Activated CD4-positive, alpha-beta T cell treated with anti-CD3 and anti-CD28 coated beads, Interleukin-10, Interleukin-2, amounts not matched to agents 100 ng/mL and 50 ng/mL, durations not matched to agents 16 hours and 8 hours (primary cell): Measurements from ENCODE around the gene SYCE1L.
"Not testable (repeated sequence)": the region's sequence is repeated elsewhere in the genome, so short reads cannot be mapped to it uniquely, and the experiment has no call there.

ENCODE experiments used
- DNase-seq: peaks from one replicate; pipeline ENCODE4 v3.0.0-alpha.2; 2020

SYCE1L gene

GRCh38 chr16:77206533-77206932 is 7.3 kb downstream of the SYCE1L start:
- no peak for DNase-seq

GRCh38 chr16:77207030-77207429 is 7.8 kb downstream of the SYCE1L start:
- DNase-seq: no peak

DNA sequence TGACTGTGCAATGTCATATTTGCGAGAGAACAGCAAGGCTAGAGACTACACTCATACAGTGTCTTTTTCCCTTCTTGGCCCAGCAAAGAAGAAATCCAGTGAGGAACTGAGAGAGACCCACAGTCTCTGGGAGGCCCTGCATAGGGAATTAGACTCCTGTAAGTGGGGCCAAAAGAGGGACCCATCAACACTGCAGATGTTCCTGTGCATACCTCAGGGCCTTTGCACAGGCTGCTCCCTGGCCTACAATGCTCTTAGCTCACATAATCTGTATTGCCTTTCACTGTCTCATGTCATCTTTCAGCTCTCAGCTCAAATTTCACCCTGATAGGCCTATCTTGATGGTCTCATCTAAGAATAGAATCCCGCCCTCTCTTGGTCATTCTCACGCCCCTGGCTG is 9.2 kb downstream of the SYCE1L start:
- DNase-seq: no peak

GRCh38 chr16:77211880-77212740 is 12.9 kb downstream of the SYCE1L start:
- peak; percentile 71 for DNase-seq

DNA sequence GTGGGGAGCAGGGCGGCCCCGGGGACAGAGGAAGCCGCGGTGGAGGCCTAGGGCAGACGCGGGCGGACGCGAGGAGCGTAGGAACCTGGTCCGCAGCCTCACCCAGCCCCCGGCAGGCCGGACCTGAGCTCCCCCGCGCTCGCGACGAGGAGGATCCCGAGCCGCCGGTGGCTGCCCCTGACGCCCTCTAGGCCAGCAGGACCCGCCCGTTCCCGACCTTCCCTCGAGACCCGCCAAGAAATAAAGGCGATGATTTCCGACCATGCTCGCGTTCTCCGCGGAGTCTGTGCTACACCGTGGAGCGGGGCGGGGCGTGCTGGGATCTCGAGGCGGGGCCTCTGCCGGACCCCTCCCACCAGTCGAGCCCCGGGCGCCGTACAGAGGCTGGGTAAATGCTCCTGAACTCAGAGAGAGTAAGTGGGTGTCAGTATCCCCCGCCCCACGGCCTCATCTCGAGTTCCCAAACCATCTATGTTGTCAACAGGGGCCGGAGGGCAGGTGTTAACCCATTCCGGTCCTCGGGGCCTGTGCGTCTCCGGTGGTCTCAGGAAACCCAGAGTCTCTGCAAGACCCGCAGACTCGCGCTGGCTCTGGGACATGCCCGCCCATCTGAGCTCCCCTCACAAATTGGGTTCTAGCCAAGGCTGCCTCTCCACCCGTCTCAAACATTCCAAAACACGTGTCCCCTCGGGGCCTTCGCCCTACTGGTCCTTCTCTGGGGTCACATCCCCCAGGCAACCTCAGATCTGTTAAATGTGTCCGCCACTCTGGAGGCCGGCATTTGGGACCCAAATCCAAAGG is 13.7 kb downstream of the SYCE1L start:
- DNase-seq: peak; percentile 69

DNA sequence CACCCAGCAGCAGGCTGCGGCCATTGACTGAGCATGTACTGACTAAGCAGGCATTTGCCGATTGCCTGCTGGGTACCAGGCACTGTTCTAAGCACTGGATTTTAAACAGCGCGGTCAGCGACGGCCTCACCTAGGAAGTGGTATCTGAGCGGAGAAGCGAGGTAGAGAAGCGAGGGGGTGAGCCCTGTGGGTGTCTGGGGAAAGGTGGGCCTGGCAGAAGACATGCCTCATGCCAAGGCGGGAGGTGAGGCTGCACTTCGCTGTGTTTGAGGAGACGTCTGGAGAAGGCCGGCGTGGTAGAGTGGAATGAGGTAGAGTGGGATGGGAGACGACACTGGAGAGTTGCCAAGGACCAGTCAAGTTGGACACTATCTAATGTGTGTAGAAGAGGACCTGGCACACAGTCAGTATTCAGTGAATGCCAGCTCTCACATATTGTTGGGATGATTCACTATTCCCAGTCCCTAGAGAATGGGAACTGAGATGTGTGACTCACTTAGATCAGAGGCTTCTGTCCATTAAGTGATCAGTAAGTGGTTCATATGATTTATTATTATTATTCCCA is 14.4 kb downstream of the SYCE1L start:
- DNase-seq: no peak

- DNase-seq: no peak
These were observed 15.4 kb downstream of the SYCE1L start for GRCh38 chr16:77214411-77215138.

GRCh38 chr16:77219437-77219836 is 20.2 kb downstream of the SYCE1L start:
- no peak for DNase-seq

GRCh38 chr16:77220427-77220826 is 21.2 kb downstream of the SYCE1L start:
- no peak for DNase-seq

DNA sequence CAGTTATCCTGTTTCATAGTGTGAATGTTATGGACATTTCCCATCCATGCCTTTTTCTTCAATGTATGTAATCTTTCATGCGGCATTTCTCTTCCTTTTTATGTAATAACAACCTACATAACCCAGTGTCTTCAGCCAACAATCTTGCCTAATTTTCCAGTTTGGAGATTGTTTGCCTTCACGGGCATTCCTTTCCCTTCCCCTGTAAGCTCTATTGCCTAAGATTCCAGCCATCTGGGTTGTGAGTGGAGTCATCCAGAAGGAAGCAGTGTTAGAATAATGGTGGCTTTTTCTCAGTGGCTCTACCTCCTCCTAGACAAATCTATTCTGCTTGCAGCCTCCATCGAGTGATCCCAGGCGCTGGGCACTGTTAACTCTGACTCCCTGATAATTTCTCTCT is 22.3 kb downstream of the SYCE1L start:
- no peak for DNase-seq

GRCh38 chr16:77223184-77223583 is 24.0 kb downstream of the SYCE1L start:
- peak; percentile 41 for DNase-seq

DNA sequence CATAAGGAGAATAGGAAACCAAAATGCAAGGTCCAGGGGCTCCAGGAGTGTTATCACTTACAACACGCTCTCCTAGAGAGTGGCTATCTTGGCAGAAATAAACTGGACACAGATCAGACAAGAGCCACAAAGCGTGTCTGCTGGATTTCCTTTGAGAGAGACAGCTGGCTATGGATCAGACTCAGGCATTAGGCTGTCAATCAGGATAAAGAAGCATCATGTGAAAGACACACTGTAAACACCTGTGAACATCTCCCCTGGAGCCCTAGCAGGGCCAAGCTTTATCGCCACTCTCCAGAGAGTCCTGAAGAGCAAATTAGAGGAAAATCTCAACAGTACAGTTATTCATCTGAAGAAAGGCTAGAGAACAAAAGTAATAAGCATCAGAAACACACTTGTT is 26.0 kb downstream of the SYCE1L start:
- DNase-seq: no peak

DNA sequence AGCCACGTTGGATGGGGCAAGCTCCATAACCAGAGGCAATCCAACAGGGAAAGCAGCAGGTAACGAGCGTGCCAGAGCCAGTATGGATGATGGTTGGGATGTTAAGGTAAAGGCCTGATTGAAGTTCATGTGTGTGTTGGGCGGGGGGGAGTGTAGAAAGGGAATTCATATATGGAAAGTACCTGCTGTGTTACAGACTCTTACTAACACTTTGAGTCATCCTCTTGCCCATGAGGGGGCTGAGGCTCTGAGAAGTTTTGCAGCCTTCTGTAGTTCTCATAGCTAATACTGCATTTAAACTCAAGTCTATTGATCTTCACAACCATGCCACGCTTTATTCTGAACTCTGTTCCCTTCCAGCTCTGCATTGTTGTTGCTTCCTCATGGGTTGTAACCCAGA is 28.5 kb downstream of the SYCE1L start:
- DNase-seq: peak; percentile 7

- DNase-seq: no peak
These were observed 31.8 kb downstream of the SYCE1L start for GRCh38 chr16:77231047-77231446.

GRCh38 chr16:77233799-77234519 is 34.8 kb downstream of the SYCE1L start:
- DNase-seq: no peak

GRCh38 chr16:77234611-77235010 is 35.4 kb downstream of the SYCE1L start:
- no peak for DNase-seq

DNA sequence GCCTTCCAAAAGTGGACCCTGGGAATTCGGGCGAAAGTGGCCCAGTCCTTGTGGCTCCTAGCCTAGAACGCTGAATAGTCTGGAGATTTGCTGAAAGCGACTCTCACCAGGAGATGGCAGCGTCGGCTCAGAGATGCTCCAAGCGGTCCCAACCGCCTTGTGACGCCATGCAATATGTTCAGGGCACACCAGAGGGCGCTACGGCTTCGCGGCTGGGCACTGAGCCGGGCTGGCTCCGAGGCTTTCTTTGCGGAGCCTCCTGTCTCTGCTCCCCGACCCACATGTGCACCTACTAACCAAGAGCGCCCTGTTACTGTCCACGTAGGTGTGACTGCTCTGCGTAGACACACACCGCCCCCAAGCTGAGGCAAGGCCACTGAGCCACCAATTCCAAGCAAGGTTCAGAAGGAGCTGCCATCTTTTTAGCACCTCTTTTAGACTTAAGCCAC is 36.9 kb downstream of the SYCE1L start:
- DNase-seq: peak; percentile 91

DNA sequence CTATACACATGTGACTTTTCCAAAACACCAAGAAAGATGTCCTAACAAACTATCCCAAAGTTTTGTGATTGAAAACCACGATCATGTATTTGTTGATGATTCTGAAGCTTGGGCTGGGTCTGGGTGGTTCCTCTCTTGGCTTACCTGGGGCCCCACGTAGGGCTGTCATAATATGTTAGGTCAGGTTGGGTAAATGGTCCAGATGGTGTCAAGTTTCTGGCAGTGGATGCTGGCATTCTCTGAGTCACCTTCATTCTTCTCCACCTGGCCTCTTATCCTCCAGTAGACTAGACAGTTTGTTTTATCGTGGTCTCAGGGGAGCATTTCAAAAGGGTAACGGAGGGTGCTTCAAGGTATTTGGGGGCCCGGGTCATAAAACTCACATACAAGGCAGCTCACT is 39.4 kb downstream of the SYCE1L start:
- no peak for DNase-seq

- DNase-seq: not testable (repeated sequence)
These were observed 43.3 kb downstream of the SYCE1L start for GRCh38 chr16:77242471-77242870.

DNA sequence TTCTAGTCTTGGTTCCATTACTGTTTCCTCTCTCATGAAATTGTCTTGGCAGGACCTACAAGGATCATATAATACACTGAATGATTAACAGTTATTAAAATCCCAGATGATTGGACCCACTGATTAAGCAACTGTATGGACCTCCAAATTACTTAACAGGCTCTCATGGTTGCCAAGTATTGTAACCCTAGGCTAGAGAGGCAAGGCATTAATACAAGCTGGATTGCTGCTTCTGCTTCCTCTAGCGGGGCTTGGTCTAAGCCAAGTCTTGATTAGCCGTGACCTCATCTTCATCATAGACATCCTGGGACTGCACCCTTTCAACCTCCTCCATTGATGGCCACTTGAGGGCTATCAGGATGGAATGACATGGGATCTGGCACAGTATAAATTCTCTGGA is 46.9 kb downstream of the SYCE1L start:
- no peak for DNase-seq

GRCh38 chr16:77250400-77250799 is 51.2 kb downstream of the SYCE1L start:
- DNase-seq: no peak
